ENCODE results near the gene PTMA. TPM values are rescaled to one million over a fixed set of nuclear protein-coding genes. Genes with fewer than 3 reads are reported as not detected.
A peak's percentile ranks its signal among the peaks of the same experiment; 100 is the strongest.

Gene PTMA
- total and polyA plus RNA-seq, 9 of the 15 experiments (the other 6 are each of a cell fraction or from before 2014, with no cell fraction given), result 429 to 2,322 (median 1,578) TPM

GRCh38 chr2:231713730-231714638 is 5.7 kb downstream of the PTMA start (continued):
- TF ChIP-seq NKRF (IDR thresholded peaks at IDR 0.05; ENCODE audit: borderline replicate concordance) (no peak), RNF2 (IDR thresholded peaks at IDR 0.05) (no peak), XRCC3 (IDR thresholded peaks at IDR 0.05) (no peak), HMGXB4 (CRISPR knock-in tag; IDR thresholded peaks at IDR 0.05) (no peak), USF1 (CRISPR knock-in tag; IDR thresholded peaks at IDR 0.05) (peak; percentile 74), COPS2 (conservative IDR thresholded peaks at IDR 0.05) (no peak), NR0B1 (IDR thresholded peaks at IDR 0.05; ENCODE audit: partially characterized antibody) (no peak), U2AF1 (optimal IDR thresholded peaks at IDR 0.05; ENCODE audit: low read depth, low read length) (no peak), DPF2 (IDR thresholded peaks at IDR 0.05) (no peak), SMC3 (conservative IDR thresholded peaks at IDR 0.05; ENCODE audit: insufficient read depth, low read depth, low read length) (peak; percentile 43; the same call in 1 of the 2 replicates), ETV1 (tag; conservative IDR thresholded peaks at IDR 0.05; ENCODE audit: low read depth) (0 out of 2 replicates have a peak, but pooled peaks have one; percentile 23), NR2F6 (CRISPR knock-in tag; IDR thresholded peaks at IDR 0.05) (no peak), ZNF518B (CRISPR knock-in tag; IDR thresholded peaks at IDR 0.05) (no peak), TRIM25 (IDR thresholded peaks at IDR 0.05; ENCODE audit: borderline replicate concordance) (no peak), TCFL5 (CRISPR knock-in tag; conservative IDR thresholded peaks at IDR 0.05) (no peak)

Data from K562 (cell line).